HG03095 (cell line): ENCODE results near the gene GABRD.

ENCODE experiments used
- ATAC-seq: cut with Tn5 transposase; IDR thresholded peaks from one replicate; pipeline ENCODE4 v1.9.1; 2021; ENCODE audit warnings: moderate library complexity; ENCODE audit not compliant: unreplicated experiment

GABRD gene

GRCh38 chr1:2016123-2016522 lies 3.0 kb upstream of the GABRD start:
- no peak for ATAC-seq

GRCh38 chr1:2018217-2019171 lies 651 bp upstream of the GABRD start:
- ATAC-seq, result no peak

GRCh38 chr1:2019571-2020309 lies 595 bp downstream of the GABRD start:
- ATAC-seq, result no peak

GRCh38 chr1:2020310-2020655 lies 1.1 kb downstream of the GABRD start:
- no peak for ATAC-seq

GRCh38 chr1:2021550-2021949 lies 2.4 kb downstream of the GABRD start:
- ATAC-seq, result no peak

GRCh38 chr1:2022063-2022770 lies 3.1 kb downstream of the GABRD start:
- no peak for ATAC-seq

GRCh38 chr1:2023187-2023586 lies 4.0 kb downstream of the GABRD start:
- ATAC-seq, result no peak

GRCh38 chr1:2024451-2024850 lies 5.3 kb downstream of the GABRD start:
- ATAC-seq, result no peak

GRCh38 chr1:2024887-2025286 lies 5.7 kb downstream of the GABRD start:
- ATAC-seq, result no peak

GRCh38 chr1:2025491-2025981 lies 6.4 kb downstream of the GABRD start:
- ATAC-seq, result no peak

- ATAC-seq, result no peak
These were observed 8.9 kb downstream of the GABRD start for GRCh38 chr1:2027961-2028583.

GRCh38 chr1:2028870-2029560 lies 9.9 kb downstream of the GABRD start:
- ATAC-seq, result no peak

- ATAC-seq, result no peak
These were observed 10.4 kb downstream of the GABRD start for GRCh38 chr1:2029561-2029960.

- ATAC-seq, result no peak
These were observed 11.1 kb downstream of the GABRD start for GRCh38 chr1:2030076-2030871.

GRCh38 chr1:2031546-2032540 lies 12.7 kb downstream of the GABRD start:
- ATAC-seq, result no peak

- no peak for ATAC-seq
These were observed 13.6 kb downstream of the GABRD start for GRCh38 chr1:2032737-2033136.

- ATAC-seq, result no peak
These were observed 14.0 kb downstream of the GABRD start for GRCh38 chr1:2033165-2033564.

- no peak for ATAC-seq
These were observed 17.1 kb downstream of the GABRD start for GRCh38 chr1:2036287-2036686.
